Testis (tissue), 2 donors: ENCODE results near the gene SETD2.
"Not testable (repeated sequence)": the region's sequence is repeated elsewhere in the genome, so short reads cannot be mapped to it uniquely, and the experiment has no call there.

Source experiments
- POLR2A ChIP-seq: fragments of 450-650 bp; IDR thresholded peaks from one replicate; pipeline ENCODE4 v1.6.1; 2017; ENCODE audit warnings: antibody characterized with exemption, mild to moderate bottlenecking, moderate library complexity
- TF ChIP-seq, protein P1 (sequence below), 3 experiments: fragments of 450-650 bp in 2 of 3; fragments of 200-600 bp in 1 of 3; sonication (generic) in 1 of 3; IDR thresholded peaks; one replicate each; pipeline ENCODE4 v1.5.1; 2016 to 2019; ENCODE audit warnings: antibody characterized with exemption in 3 of 3, mild to moderate bottlenecking in 2 of 3, moderate library complexity in 1 of 3

DNA sequence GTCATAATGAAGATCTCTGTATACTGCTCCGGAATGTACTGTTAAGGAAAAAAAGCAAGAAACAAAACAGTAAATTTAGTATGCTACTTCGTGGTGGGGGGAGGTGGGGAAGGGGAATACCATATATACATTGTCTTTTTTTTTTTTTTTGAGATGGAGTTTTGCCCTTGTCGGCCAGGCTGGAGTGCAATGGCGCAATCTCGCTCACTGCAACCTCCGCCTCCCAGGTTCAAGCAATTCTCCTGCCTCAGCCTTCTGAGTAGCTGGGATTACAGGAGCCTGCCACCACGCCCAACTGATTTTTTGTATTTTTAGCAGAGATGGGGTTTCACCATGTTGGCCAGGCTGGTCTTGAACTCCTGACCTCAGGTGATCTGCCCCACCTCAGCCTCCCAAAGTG, 21.4 kb downstream of the SETD2 start:
- TF ChIP-seq, protein P1, sequence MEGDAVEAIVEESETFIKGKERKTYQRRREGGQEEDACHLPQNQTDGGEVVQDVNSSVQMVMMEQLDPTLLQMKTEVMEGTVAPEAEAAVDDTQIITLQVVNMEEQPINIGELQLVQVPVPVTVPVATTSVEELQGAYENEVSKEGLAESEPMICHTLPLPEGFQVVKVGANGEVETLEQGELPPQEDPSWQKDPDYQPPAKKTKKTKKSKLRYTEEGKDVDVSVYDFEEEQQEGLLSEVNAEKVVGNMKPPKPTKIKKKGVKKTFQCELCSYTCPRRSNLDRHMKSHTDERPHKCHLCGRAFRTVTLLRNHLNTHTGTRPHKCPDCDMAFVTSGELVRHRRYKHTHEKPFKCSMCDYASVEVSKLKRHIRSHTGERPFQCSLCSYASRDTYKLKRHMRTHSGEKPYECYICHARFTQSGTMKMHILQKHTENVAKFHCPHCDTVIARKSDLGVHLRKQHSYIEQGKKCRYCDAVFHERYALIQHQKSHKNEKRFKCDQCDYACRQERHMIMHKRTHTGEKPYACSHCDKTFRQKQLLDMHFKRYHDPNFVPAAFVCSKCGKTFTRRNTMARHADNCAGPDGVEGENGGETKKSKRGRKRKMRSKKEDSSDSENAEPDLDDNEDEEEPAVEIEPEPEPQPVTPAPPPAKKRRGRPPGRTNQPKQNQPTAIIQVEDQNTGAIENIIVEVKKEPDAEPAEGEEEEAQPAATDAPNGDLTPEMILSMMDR (IDR thresholded peaks at IDR 0.05), result not testable (repeated sequence)
- TF ChIP-seq POLR2A, result not testable (repeated sequence)
